Activated CD4-positive, alpha-beta T cell treated with anti-CD3 and anti-CD28 coated beads, Interleukin-2, amount 50 U/mL, for 4 hours (primary cell): Measurements from ENCODE around the gene MGAT4C.
"Not testable (repeated sequence)": the region's sequence is repeated elsewhere in the genome, so short reads cannot be mapped to it uniquely, and the experiment has no call there.

Source experiments
- DNase-seq, 2 experiments: peaks; one replicate each; pipeline ENCODE4 v3.0.0-alpha.2; 2020

The MGAT4C gene

DNA sequence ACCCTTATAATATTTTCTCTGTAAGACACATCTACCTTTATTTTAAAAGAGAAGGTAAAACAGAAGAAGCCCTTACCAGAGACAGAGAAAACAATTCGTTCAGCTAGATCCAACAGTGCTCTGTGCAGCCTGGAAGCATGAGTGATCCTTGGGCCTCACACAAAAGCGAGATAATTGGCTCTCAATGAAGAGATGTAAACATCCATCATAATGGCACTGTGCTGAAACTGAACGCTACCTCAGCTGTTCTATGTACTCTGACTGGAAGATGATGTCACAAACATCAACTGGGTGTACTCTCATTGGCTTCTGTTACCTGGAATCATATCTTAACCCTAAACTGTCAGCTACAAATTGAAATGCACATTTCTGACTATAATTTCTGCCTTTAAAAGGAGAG lies at the start of gene MGAT4C:
Gene MGAT4C (minus strand): TSS at position 229 of the 400 bp plus-strand sequence.
- DNase-seq = no peak

DNA sequence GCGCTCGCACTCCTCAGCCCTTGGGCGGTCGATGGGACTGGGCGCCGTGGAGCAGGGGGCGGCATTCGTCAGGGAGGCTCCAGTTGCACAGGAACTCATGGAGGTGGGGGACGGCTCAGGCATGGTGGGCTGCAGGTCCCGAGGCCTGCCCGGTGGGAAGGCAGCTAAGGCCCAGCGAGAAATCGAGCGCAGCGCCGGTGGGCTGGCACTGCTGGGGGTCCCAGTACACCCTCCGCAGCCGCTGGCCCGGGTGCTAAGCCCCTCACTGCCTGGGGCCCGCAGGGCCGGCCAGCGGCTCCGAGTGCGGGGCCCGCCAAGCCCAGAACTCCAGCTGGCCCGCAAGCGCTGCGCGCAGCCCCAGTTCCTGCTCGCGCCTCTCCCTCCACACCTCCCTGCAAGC lies 40.2 kb upstream of the MGAT4C start:
- DNase-seq = not testable (repeated sequence)

DNA sequence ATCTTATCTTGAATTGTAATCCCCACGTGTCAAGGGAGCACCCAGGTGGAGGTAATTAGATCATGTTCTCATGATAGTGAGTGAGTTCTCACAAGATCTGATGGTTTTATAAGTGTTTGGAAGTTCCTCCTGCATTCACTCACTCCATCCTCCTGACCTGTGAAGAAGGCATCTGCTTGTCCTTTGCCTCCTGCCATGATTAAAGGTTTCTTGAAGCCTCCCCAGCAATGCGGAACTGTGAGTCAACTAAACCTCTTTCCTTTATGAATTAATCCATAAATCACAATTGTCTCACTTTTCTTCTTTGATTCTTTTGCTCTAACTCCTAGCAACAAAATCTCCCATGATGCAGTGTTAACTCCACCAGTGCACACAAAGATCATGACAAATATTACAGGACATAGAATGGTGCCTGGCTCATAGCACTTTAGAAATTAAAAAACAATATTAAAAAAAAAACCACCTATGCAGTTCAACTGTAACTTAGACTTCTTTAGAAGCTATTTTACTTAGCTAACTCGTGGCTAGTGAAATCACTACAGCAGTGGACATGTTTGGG lies 37.6 kb upstream of the MGAT4C start:
- DNase-seq = no peak

DNA sequence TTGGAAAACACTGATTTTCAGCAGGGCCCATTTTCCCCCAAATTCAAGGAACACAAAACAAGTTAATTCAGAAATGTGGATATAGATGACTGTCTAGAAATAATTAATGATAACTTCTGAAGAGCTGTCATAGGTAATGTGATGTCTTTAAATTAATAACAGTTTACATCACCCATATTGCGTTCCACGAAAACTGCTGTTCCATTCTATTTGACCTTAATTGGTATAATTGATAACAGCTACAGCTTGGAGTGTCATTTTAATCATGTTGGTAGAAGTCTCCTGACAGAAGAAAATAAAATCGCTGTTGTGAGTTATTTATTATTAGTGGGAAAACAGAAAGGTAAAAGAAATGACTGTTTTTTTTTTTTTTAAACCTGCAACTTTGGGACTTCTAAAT lies 36.3 kb upstream of the MGAT4C start:
- no peak for DNase-seq

DNA sequence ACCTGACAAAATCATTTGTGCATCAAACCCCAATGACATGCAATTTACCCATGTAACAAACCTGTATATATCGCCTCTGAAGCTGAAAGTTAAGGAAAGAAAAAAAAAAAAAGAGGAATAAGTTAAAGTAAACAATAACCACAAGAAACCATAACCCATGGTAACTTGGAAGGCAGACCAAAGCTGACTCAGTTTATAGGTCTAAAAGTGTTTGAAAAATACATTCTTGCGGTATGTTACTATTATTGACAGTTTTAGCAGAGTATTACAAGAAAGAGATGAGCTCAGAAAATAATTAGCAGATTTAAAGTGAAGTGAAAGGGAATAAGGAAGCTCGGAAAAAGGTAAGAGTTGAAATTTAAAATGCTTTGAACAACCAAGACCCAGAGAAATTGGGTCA lies 34.4 kb upstream of the MGAT4C start:
- no peak for DNase-seq

DNA sequence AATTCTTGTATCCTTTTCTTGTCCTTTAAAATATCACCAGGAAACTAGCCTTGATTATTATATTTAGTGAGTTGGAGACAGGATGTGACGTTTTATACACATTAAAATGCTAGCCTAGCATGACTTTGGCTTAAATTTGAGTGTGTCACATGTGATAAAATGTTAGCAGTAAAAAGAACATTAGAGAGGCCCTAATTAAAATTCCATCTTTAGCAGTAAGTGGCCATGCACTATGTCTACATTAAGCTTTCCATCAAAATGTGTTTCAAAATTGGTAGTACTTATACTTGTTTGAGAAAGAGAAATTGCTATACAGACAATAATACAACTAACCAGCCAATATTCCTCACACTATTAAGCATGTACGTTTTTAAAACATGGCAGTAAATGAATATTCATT lies 29.9 kb upstream of the MGAT4C start:
- no peak for DNase-seq

DNA sequence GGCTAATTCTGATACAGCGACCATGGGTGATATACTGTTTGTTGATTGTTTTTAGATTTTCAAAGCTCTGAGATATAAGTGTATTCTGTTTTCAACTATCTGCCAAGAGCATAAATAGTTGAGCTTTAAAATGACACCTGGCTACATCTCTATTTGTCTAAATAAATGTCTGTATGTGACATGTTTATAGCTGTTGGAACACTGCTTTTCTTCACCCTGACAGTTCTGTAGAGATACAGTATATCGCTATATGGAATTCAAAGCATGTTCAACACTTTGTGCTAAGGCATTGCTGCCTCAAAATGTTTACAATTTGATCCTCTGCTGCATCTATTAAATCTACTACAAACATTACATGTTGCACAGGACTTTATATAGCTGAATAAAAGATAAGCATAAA lies 27.4 kb upstream of the MGAT4C start:
- DNase-seq = no peak

DNA sequence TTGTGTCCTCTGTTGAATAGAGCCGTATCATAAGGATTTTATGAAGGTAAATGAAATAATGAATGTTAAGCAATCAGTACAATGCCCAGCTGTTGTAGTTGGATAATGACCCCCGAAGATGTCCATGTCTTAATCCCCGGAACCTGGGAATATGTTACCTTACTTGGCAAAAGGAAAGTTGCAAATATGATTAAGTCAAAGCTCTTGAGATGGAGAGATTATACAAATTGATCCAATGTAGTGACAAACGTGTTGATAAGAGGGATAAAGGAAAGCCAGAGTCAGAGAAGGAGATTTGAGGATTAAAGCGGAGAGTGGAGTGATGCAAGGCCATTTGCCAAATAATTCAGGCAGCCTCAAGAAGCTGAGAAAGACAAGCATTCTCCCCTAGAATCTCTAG lies 19.2 kb upstream of the MGAT4C start:
- no peak for DNase-seq

DNA sequence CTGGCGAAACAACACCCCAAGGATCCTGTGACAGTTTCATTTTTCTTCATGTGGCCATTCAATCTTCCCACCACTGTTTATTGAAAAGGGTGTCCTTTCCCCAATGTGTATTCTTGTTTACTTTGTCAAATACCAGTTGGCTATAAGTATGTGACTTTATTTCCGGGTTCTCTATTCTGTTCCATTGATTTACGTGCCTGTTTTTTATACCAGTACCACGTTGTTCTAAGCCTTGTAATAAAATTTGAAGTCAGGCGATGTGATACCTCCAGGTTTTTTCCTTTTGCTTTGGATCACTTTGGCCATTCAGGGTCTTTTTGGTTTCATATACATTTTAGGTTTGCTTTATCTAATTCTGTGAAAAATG lies 9.1 kb upstream of the MGAT4C start:
- DNase-seq = no peak

DNA sequence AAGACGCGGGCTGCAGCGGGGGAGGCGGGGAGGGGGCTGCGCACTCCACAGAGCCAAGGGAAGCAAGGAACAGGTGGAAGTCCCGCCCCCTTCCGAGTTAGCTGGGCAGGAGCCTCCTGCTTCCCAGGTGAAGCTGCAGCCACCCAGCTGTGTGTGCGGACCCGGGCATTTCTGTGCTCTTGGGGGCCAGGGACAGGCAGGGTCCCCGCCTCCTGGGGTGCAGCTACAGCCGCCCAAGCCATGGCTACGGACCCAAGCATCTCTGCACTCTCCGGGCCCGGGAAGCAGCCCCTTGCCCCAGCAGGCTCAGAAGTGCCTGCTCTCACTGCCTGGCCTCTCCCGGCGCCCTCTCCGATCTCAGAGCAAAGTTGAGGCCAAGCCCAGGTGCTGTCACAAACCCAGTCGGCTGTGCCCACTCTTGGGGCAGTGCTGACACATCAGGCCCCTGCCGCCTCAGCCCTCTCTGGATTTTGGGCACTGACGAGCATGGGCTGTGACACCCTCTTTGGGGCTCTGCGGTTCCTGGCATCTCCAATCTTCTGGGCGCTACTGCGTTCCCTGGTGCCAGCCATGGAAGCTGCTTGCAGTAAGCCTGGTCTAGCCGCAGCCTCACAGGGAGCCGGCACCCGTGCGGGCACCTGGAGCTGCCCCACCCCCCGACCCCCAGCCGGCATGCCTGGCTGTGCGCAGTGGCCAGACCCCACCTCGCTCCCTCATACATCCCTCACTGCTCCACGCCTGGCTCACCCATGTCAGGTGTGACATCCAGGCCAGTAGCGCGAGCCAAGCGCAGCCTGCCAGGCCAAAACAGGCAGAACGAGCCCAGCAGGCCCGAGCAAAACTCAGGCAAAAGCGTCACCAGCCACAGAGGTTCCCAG lies 8.5 kb upstream of the MGAT4C start:
- no peak for DNase-seq

DNA sequence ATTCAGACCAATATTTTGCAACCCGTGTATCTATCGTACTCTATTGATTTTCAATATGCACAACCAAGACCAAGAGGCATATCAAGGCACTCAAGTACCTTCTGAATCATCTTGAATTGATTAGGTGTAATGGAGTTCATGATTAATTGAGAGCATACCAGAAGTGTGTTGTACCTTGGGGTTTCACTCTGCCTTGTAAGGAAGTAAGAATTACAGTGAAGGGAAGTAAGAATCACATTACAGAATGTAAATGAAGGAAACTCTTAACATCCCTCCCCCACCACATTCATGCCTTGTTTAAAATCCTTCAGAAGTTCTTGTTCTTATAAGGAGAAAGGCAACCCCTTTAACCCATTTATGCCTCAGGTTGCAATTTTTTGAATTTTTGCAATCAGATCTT lies 5.4 kb upstream of the MGAT4C start:
- DNase-seq = no peak

DNA sequence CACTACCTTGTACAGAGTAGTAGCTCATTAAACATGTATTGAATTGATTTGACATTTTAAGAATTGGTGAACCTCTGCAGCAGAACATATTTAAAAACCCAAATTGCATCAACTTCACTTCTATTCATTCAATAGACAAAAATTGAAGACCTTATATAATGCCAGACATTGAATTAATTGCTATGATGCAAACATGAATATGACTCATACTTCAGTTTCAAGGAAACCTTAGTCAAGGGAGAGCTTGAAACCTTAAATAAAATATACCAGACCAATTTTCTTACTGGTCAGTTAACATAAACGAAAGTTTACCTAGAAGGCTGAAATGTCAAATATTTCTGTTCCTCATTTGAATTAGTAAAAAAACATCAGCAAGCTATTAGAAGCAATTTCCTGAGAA lies 5.0 kb upstream of the MGAT4C start:
- DNase-seq = no peak

DNA sequence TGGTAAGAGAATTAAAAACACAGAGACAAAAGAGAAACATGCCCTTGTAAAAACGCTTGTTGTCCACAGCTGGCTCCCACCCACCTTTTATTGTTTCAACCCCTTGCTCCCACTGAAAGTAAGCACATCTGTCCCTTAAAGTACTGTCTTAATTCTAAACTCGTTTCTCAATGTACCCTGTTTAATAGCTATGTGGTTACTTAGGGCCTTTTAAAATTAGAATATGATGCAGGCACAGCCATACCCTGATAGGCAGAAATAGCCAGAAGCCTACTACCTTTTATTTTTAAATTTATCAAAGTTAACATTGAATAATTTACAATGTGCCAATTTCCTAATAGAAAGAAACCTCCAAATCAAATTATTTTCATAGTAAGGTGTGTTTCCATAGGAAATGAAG lies 4.0 kb upstream of the MGAT4C start:
- no peak for DNase-seq

DNA sequence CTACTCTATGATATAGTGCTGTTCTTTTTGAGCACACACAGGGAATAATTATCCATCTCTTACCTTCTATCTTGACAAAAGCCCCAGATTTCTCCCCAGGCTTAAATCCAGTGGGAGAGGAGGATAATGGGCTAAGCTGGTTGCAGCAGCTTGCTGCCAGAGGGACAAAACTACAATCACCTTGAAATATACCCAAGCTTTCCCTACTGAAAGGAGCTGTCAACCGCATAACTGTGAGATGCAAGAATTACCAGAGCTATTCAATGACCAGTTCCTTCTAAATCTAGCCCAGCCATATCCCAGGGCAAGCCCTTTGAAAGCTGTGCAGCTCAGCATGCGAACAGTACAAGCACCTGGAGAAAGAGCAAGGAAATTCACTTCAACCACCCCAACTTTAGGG lies 943 bp upstream of the MGAT4C start:
- DNase-seq = no peak

DNA sequence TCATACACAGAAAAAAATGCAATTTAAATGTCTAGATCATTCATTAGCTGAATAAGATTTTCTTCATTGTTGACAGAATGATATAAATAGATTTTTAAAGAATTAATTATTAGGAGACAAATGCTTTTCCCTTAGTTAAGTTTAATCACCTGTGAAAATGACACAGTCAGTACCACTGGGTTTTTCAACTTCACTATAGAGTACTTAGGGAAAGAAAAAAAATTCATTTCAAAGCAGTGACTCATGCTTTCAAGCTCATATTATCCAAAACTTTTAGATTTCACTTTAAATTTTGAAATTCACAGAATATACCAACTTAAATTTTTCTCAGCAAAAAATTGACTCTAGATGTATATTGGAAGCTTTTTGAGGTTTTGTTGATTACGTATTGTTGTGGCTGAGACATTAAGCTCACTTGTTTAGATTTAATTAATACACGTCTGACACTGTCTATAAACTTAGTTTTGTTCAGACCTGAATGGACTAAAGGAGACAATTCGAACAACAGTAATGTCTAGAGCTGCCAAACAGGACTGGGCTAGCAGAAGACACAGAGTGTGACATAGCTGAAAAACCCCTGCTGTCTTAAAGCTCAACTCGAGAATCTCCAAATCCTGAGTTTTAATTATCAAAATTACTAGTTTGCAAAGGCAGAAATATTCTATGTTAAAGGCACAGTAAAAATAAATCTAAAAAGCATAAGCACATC lies 1.6 kb downstream of the MGAT4C start:
- DNase-seq = no peak

DNA sequence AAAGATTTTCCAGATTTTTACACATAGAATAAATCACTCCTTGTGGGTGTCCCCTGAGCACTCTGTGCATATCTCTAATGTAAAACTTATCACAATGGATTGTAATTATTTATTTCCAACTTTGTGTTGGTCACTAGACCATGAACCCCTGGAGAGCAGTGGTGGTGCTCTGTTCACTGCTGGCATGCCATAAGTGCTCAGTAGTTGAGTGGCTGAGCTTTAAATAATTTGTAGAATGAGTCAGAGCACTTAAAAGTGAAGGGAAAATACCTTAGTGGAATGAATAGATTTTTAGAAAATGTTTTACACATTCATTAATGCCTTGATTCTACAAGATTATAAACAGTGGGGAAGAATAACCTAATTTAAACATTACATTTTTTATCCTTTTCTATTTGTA lies 6.3 kb downstream of the MGAT4C start:
- no peak for DNase-seq

DNA sequence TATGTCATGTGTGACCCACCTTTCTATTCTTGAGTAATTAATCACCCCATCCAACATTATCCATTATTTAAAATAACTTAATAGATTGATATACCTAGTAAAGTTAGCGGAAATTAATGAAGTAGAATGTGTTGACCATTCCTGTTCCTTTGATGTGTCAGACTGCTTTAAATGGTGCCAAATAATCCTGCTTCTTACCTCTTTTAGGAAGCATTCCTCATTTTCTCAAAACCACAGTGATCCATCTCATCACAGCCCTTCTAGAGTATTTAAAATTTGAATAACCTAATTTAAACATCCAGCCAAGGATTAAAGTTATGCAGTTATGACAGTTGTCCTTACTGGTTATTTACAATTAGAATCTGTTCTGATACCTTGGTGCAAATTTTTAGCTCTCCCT lies 6.9 kb downstream of the MGAT4C start:
- DNase-seq = no peak

DNA sequence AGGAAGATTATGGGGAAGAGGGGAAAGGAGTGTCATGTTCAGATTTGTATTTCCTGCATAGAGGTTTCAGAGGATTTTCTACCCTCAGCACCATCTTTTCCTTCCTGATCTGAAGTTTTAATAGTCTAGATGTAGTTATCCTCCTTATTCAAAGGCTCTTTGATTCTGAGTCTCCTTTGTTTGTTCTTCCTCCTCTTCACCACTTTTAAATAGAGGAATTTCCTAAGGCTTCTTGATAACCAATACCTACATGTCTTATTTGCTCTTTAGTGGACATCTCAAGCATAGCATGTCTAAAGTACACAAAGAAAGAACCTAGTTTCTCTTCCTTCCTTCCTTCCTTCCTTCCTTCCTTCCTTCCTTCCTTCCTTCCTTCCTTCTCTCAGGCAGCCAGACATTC lies 8.3 kb downstream of the MGAT4C start:
- no peak for DNase-seq

DNA sequence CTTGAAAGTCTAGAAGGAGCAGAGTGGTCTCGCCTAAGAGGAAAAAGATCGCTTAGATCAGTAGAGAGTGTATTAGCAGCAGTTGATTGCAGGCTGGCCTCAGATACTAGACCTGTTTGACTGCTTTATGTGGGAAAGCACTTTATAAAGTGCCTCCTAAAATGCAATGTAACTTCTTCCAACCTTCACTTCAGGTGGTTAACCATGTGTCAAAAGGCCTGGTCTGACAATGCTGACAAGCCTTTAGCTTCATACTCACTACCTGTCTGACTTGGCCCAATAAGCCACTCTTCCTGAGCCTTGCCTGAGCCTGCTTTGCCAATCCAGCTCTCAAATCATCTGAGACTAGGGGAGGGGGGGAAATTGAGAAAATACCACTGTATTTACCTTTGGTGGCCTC lies 14.6 kb downstream of the MGAT4C start:
- DNase-seq = no peak

DNA sequence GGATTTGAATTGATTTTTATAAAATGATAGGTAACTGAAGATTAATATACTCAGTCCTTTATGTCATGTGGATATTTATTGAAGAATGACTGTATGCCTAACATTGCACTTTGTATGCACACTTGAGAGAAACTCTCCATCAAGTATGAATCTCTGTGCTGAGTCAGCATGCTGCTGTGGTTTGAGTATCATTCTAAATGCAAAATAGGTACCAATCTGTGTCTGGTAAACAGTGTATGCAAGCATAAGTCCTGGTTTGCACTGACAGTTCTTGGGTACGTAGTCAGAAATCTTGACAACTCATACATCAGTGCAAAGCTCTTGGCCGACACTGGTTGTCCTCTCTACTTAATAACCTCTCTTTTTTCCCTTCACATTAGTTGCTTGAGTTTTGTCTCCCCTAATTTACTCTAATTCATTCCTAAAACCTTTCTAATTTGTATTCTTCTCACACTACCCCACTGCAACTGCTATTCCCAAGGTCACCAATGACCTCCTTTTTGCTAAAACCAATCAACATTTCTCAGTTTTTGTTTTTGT lies 21.8 kb downstream of the MGAT4C start:
- no peak for DNase-seq

DNA sequence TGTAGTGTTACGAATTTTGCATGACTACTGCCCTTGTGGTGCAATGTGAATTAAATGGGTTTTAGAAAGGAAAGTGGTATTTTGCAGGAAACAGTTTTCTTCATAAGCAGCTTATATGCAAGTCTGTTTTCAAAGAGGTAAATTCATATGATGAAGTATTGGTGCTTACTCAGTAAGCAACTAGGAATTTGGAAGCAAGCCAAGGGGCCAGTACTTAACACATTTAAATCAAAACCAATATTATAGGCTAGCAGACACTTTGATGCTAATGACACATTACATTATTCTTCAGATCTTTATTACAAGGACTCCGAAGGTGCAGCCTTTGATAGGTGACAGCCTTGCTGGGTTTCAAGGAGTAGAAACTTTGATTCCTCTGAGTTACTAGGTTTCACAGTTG lies 23.1 kb downstream of the MGAT4C start:
- DNase-seq = no peak

DNA sequence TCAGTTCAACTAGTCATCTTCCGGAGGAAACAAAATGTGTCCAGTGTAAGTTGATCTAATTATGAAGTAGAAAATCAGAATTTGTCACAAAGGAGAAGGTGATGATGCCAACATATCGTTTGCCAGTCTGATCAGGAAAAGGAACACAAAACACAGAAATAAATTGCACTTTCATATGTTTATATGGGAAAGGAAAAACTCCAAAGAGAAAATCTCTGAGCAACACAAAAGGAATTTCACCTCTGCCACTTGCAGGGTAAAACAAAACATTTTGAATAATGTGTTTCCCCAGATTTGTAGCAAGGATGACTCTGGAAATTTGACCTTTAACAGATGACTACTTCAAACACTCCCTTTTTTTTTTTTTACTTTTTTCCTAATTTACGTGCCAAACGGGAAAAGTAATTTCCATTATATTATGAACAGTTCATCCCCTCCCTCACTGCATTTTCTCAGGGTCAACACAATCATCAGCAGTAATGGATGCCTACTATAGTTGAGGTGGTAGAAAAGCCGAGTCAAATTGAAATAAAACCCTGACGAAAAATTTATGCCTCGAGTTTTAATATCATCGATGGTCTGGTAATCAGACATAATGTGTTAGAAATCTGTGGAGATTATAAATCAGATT lies 25.6 kb downstream of the MGAT4C start:
- DNase-seq = no peak

DNA sequence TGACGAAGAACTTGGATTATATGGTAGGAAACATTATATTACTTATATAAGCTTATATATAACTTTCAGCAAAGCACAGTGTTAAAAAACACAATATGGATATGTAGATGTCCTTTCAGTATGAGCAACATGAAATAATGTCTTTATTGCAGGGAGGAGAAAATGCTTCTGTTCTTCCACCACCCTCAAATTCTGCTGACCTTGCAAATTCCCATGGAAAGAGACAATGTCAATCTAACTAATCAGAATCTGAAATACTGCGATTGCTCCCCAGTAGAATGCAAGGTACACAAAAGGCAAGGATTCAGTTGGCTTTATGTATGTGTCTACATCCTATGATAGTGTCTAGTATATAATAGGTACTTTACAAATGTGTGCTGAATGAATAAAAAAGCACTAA lies 26.4 kb downstream of the MGAT4C start:
- DNase-seq = no peak

DNA sequence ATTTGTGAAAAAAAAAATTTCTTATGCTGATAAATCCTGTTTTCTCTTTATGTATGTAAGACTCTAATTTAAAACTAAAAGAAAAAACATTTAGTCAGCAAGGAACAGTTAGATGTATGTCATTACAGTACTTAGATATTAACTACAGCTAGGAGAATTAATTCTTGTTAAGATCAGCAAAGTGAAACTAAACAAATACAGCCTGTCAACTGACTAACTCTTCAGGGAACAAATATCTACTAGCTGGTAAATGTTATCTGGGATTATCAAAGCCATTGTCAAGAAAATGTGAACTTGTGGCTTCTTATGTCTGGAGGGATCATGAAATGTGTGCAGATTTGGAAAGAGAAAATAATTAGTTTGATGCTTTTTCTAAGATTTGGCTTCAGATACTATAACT lies 27.5 kb downstream of the MGAT4C start:
- no peak for DNase-seq
